ENCODE data around the gene ALLC.

- TF ChIP-seq CTCF (conservative IDR thresholded peaks at IDR 0.05; ENCODE audit: low read length) (no peak), EZH2phosphoT487 (IDR thresholded peaks at IDR 0.05; ENCODE audit: borderline replicate concordance) (no peak)
These were observed 21.8 kb downstream of the ALLC start for GRCh38 chr2:3679616-3680393.

Measured in Loucy (cell line).